NCI-H774 (cell line): ENCODE results near the gene TTI1.
"Not testable (repeated sequence)": the region's sequence is repeated elsewhere in the genome, so short reads cannot be mapped to it uniquely, and the experiment has no call there.

Experiments
- DNase-seq: peaks from one replicate; lab custom pipeline; 2025; lab: John Stamatoyannopoulos, UW

Gene TTI1

GRCh38 chr20:38009416-38009815 lies 23.8 kb downstream of the TTI1 start:
- not testable (repeated sequence) for DNase-seq

GRCh38 chr20:38008233-38008944 lies 24.9 kb downstream of the TTI1 start:
- no peak for DNase-seq

GRCh38 chr20:38007526-38007925 lies 25.7 kb downstream of the TTI1 start:
- no peak for DNase-seq

GRCh38 chr20:38005903-38006302 lies 27.4 kb downstream of the TTI1 start:
- no peak for DNase-seq

- no peak for DNase-seq
Measured at GRCh38 chr20:38004416-38004815, 28.8 kb downstream of the TTI1 start.

- no peak for DNase-seq
Measured at GRCh38 chr20:38002422-38002821, 30.8 kb downstream of the TTI1 start.

- no peak for DNase-seq
Measured at GRCh38 chr20:38001981-38002380, 31.3 kb downstream of the TTI1 start.

GRCh38 chr20:38001173-38001875 lies 31.9 kb downstream of the TTI1 start:
- no peak for DNase-seq

GRCh38 chr20:38000293-38000692 lies 33.0 kb downstream of the TTI1 start:
- no peak for DNase-seq

- DNase-seq = no peak
Measured at GRCh38 chr20:37999526-38000263, 33.6 kb downstream of the TTI1 start.

- DNase-seq = no peak
Measured at GRCh38 chr20:37997516-37997915, 35.7 kb downstream of the TTI1 start.

GRCh38 chr20:37995856-37996605 lies 37.2 kb downstream of the TTI1 start:
- no peak for DNase-seq

- no peak for DNase-seq
Measured at GRCh38 chr20:37994512-37994911, 38.7 kb downstream of the TTI1 start.

GRCh38 chr20:37992802-37993409 lies 40.4 kb downstream of the TTI1 start:
- no peak for DNase-seq

GRCh38 chr20:37991908-37992307 lies 41.3 kb downstream of the TTI1 start:
- DNase-seq = no peak

GRCh38 chr20:37991157-37991866 lies 41.9 kb downstream of the TTI1 start:
- no peak for DNase-seq

GRCh38 chr20:37990571-37991151 lies 42.6 kb downstream of the TTI1 start:
- no peak for DNase-seq

GRCh38 chr20:37989601-37990295 lies 43.5 kb downstream of the TTI1 start:
- no peak for DNase-seq

GRCh38 chr20:37988306-37988954 lies 44.8 kb downstream of the TTI1 start:
- DNase-seq = no peak
